ENCODE results near the gene BEND7.

DNA sequence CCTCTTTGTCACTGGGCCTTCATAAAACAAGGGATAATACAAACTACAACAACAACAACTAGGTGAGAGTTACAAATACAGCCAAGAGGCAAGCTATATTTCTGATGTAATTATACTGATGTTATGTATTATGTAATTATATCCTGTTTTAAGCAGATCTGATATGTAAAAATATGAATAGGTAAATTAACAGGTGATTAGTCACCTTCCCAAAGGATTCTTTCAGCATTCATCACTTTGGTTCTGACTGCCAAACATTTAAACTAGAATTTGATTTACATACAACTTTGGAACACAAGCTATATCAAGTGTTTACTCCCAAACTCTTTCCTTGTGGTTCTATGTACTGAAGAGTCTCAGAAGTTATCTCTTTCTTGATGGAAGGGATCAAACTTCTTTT is 53.7 kb downstream of the BEND7 start:
- TF ChIP-seq POLR2A (IDR thresholded peaks at IDR 0.05; ENCODE audit: low read length): no peak
- TF ChIP-seq GATA1 (IDR thresholded peaks at IDR 0.05; ENCODE audit: low read depth, low read length): no peak

Data from erythroblast (primary cell).